ENCODE measurements around the gene EEF1B2. TPM values are rescaled to one million over a fixed set of nuclear protein-coding genes. Genes with fewer than 3 reads are reported as not detected.

EEF1B2 gene
- total RNA-seq, 1 experiment from 2014 or later = 768 TPM

- Histone ChIP-seq H3K18ac (ENCODE audit: insufficient read length, low read depth, low read length) (no peak overlapping the region), H2BK120ac (ENCODE audit: low read depth, low read length, poor library complexity, severe bottlenecking) (no peak overlapping the region), H3K27me3 (ENCODE audit: insufficient read depth, low read length) (no peaks in the 10 kb centered on the region), H3K9ac (ENCODE audit: extremely low read depth, insufficient read length, low read length) (no peak overlapping the region), H3K27ac (ENCODE audit: insufficient read length, low read depth, low read length) (no peak overlapping the region), H3K9me3 (ENCODE audit: control insufficient read depth, low read depth, low read length) (no peaks in the 10 kb centered on the region), H2AFZ (ENCODE audit: low read length) (no peak overlapping the region), H2BK12ac (ENCODE audit: insufficient read length, low read depth, low read length) (no peak overlapping the region), H3K23ac (ENCODE audit: insufficient read length, low read depth, low read length) (no peak overlapping the region), H4K91ac (ENCODE audit: insufficient read length, low read depth, low read length) (no peak overlapping the region), H3T11ph (ENCODE audit: low read length) (no peak overlapping the region), H3K23me2 (ENCODE audit: insufficient read length, low read depth, low read length, poor library complexity, severe bottlenecking) (no peaks in the 10 kb centered on the region), H2BK20ac (ENCODE audit: low read depth, low read length, poor library complexity, severe bottlenecking) (no peak overlapping the region), H3K79me1 (ENCODE audit: insufficient read depth, low read depth, low read length, poor library complexity, severe bottlenecking) (no peaks in the 10 kb centered on the region), H4K8ac (replicated peaks; ENCODE audit: insufficient read length, low read depth, low read length) (no peak overlapping the region), H3K79me2 (ENCODE audit: insufficient read depth, low read length) (no peaks in the 10 kb centered on the region), H4K5ac (ENCODE audit: insufficient read length, low read depth, low read length) (no peak overlapping the region), H3K56ac (ENCODE audit: insufficient read length, low read depth, low read length) (no peak overlapping the region), H3K4me1 (ENCODE audit: insufficient read depth, low read length) (no peaks in the 10 kb centered on the region), H2BK15ac (ENCODE audit: low read depth, low read length) (no peak overlapping the region), H3K4ac (ENCODE audit: low read depth, low read length) (no peak overlapping the region), H3K14ac (ENCODE audit: insufficient read depth, low read length) (no peak overlapping the region), H4K20me1 (ENCODE audit: control insufficient read depth, insufficient read depth, insufficient read length) (no peaks in the 10 kb centered on the region), H2AK5ac (ENCODE audit: insufficient read length, low read length) (no peak overlapping the region), H3K4me2 (ENCODE audit: insufficient read depth, insufficient read length, low read length) (no peak overlapping the region), H2BK5ac (ENCODE audit: insufficient read length, low read length) (no peak overlapping the region)
- Mint-ChIP-seq H3K27me3 (ENCODE audit: low read depth) (no peaks in the 10 kb centered on the region), H3K36me3 (ENCODE audit: insufficient read depth in 1 of 3, low read depth in 3 of 3) (peaks cover 6 to 25% (median 21%) of the 10 kb centered on the region in 3 experiments; a peak in 6 of 7 replicates), H3K4me1 (no peaks in the 10 kb centered on the region), H3K9me3 (no peaks in the 10 kb centered on the region), H3K27ac (no peak overlapping the region), H3K4me3 (no peak overlapping the region)
- WGBS (ENCODE audit: extremely low coverage, insufficient read length, low lambda C conversion rate) = no CpG with 5 or more reads among the region's 3 CpGs
- DNase-seq = no peak
- TF ChIP-seq CTCF (conservative IDR thresholded peaks at IDR 0.05) = no peak
Measured at GRCh38 chr2:206115026-206115578, 44.6 kb upstream of the EEF1B2 start.

Measured in H9 (cell line).